GM23338 (cell line): ENCODE measurements around the gene CABLES1. TPM values are rescaled to one million over a fixed set of nuclear protein-coding genes. Genes with fewer than 3 reads are reported as not detected.
A peak's percentile ranks its signal among the peaks of the same experiment; 100 is the strongest.

Experiments used
- ATAC-seq: fragments of 200-7000 bp; cut with Tn5 transposase; 3 replicates; pipeline ENCODE4 v1.9.1; 2020
- DNase-seq: peaks from one replicate; pipeline ENCODE4 v3.0.0-alpha.2; 2015; ENCODE audit warnings: low spot score
- H2AFZ ChIP-seq: fragments of 200-600 bp; sonication (generic); 2 replicates; pipeline ENCODE4 v1.8.0; 2016; ENCODE audit warnings: antibody characterized with exemption, mild to moderate bottlenecking, moderate library complexity
- H3F3A ChIP-seq: fragments of 200-600 bp; sonication (generic); replicated peaks from 2 replicates; pipeline ENCODE4 v1.8.0; 2017; ENCODE audit warnings: antibody characterized with exemption, mixed run types, low read depth
- H3K27ac ChIP-seq: fragments of 200-600 bp; sonication (generic); 2 replicates; pipeline ENCODE4 v1.6.1; 2016; ENCODE audit warnings: low read depth
- H3K27me3 ChIP-seq: fragments of 200-600 bp; sonication (generic); 2 replicates; pipeline ENCODE4 v1.8.0; 2016; ENCODE audit warnings: mild to moderate bottlenecking, mixed run types, moderate library complexity; ENCODE audit not compliant: insufficient read depth
- H3K36me3 ChIP-seq: fragments of 200-600 bp; sonication (generic); 2 replicates; pipeline ENCODE4 v1.8.0; 2016; ENCODE audit warnings: mild to moderate bottlenecking; ENCODE audit not compliant: insufficient read depth
- H3K4me1 ChIP-seq: fragments of 200-600 bp; sonication (generic); 2 replicates; pipeline ENCODE4 v1.8.0; 2016; ENCODE audit warnings: mild to moderate bottlenecking, moderate library complexity; ENCODE audit not compliant: insufficient read depth
- H3K4me2 ChIP-seq: fragments of 200-600 bp; sonication (generic); 2 replicates; pipeline ENCODE4 v1.7.1; 2017; ENCODE audit warnings: mixed run types
- H3K4me3 ChIP-seq: fragments of 200-600 bp; sonication (generic); 2 replicates; pipeline ENCODE4 v1.6.1; 2016; ENCODE audit warnings: mixed run types
- H3K79me2 ChIP-seq: fragments of 200-600 bp; sonication (generic); replicated peaks from 2 replicates; pipeline ENCODE4 v1.8.0; 2017; ENCODE audit warnings: mild to moderate bottlenecking; ENCODE audit not compliant: insufficient read depth
- H3K9me2 ChIP-seq: fragments of 200-600 bp; sonication (generic); 2 replicates; pipeline ENCODE4 v1.8.0; 2017; ENCODE audit not compliant: insufficient read depth
- H4K20me1 ChIP-seq: fragments of 200-600 bp; sonication (generic); replicated peaks from 2 replicates; pipeline ENCODE4 v1.8.0; 2017; ENCODE audit warnings: mild to moderate bottlenecking; ENCODE audit not compliant: insufficient read depth
- H3K27ac Mint-ChIP-seq: 2 replicates; pipeline ENCODE4 v1.8.0; 2020; ENCODE audit warnings: inconsistent platforms, mild to moderate bottlenecking, moderate library complexity, mixed read lengths
- H3K27me3 Mint-ChIP-seq: 3 replicates; pipeline ENCODE4 v1.8.0; 2022; ENCODE audit warnings: low read depth, mild to moderate bottlenecking, moderate library complexity, mixed read lengths, inconsistent platforms; ENCODE audit not compliant: insufficient read depth, poor library complexity
- H3K36me3 Mint-ChIP-seq: 3 replicates; pipeline ENCODE4 v1.8.0; 2021; ENCODE audit warnings: low read depth, mild to moderate bottlenecking, inconsistent platforms, moderate library complexity, mixed read lengths
- H3K4me1 Mint-ChIP-seq: 3 replicates; pipeline ENCODE4 v1.8.0; 2020; ENCODE audit warnings: mild to moderate bottlenecking, inconsistent platforms, mixed read lengths
- H3K4me3 Mint-ChIP-seq: 3 replicates; pipeline ENCODE4 v1.8.0; 2021; ENCODE audit warnings: moderate library complexity, mild to moderate bottlenecking, inconsistent platforms, mixed read lengths
- H3K9me3 Mint-ChIP-seq: 3 replicates; pipeline ENCODE4 v1.8.0; 2020; ENCODE audit warnings: moderate library complexity, mild to moderate bottlenecking, inconsistent platforms, mixed read lengths
- CREB1 ChIP-seq: fragments of 250-450 bp; sonication (Bioruptor Pico); IDR thresholded peaks from 2 replicates; pipeline ENCODE4 v1.5.0; 2020; ENCODE audit warnings: low read depth, mild to moderate bottlenecking, moderate library complexity
- CTCF ChIP-seq, 2 experiments: fragments of 200-600 bp in 1 of 2; sonication (generic) in 1 of 2; conservative IDR thresholded peaks; 2 replicates each; pipeline versions ENCODE4 v1.5.1 to v1.6.1; 2016 to 2017; ENCODE audit warnings: antibody characterized with exemption in 2 of 2, low read depth in 2 of 2, mild to moderate bottlenecking in 2 of 2, moderate library complexity in 1 of 2
- ETS1 ChIP-seq: IDR thresholded peaks from 2 replicates; pipeline ENCODE4 v1.6.1; 2016; ENCODE audit warnings: antibody characterized with exemption
- EZH2 ChIP-seq: fragments of 200-600 bp; sonication (generic); IDR thresholded peaks from one replicate; pipeline ENCODE4 v1.8.0; 2017; ENCODE audit warnings: antibody characterized with exemption, mild to moderate bottlenecking, low read depth; ENCODE audit not compliant: unreplicated experiment
- EZH2phosphoT487 ChIP-seq: fragments of 200-600 bp; sonication (generic); IDR thresholded peaks from one replicate; pipeline ENCODE4 v1.8.1; 2018; ENCODE audit warnings: antibody characterized with exemption; ENCODE audit not compliant: unreplicated experiment
- NANOG ChIP-seq: IDR thresholded peaks from 2 replicates; pipeline ENCODE4 v1.6.1; 2016; ENCODE audit warnings: antibody characterized with exemption, borderline replicate concordance
- POLR2AphosphoS5 ChIP-seq: IDR thresholded peaks from 2 replicates; pipeline ENCODE4 v1.6.1; 2016; ENCODE audit warnings: antibody characterized with exemption, low read depth
- ZNF114 ChIP-seq: fragments of 250-450 bp; sonication (Bioruptor Pico); IDR thresholded peaks from 2 replicates; pipeline ENCODE4 v1.5.0; 2020; ENCODE audit warnings: mild to moderate bottlenecking, moderate library complexity
- ZNF331 ChIP-seq: fragments of 250-450 bp; sonication (Bioruptor Pico); IDR thresholded peaks from 2 replicates; pipeline ENCODE4 v1.5.0; 2020; ENCODE audit warnings: low read depth, mild to moderate bottlenecking, moderate library complexity
- ZNF462 ChIP-seq: fragments of 250-450 bp; sonication (Bioruptor Pico); IDR thresholded peaks from 2 replicates; pipeline ENCODE4 v1.5.0; 2020; ENCODE audit warnings: mild to moderate bottlenecking, moderate library complexity
- long read RNA-seq: library from polyadenylated mRNA; unstranded; transcript quantifications from one replicate; pipeline ENCODE4 v2.0.0, GENCODE V29; 2020; ENCODE audit not compliant: unreplicated experiment
- polyA plus RNA-seq: library from polyadenylated mRNA; unstranded; fragments of >200 nt; fragmentation: Nextera tagmentation; extraction: Ambion mirVana; gene quantifications from 2 replicates; pipeline ENCODE4 v1.2.1, GENCODE V29; 2016
- total RNA-seq: library from RNA; depleted of rRNA; stranded (reverse); fragments of >200 nt; shearing (Covaris generic); gene quantifications from 2 replicates; pipeline ENCODE4 v1.2.3, GENCODE V29; 2014; rRNA removed

CABLES1 gene
- total RNA-seq, result 8.8 and 12.4 TPM in 2 replicates
- 2.6 and 3.4 TPM in 2 replicates for polyA plus RNA-seq
- long read RNA-seq, partial matches to known transcripts, result 0 of 1 reads
- long read RNA-seq, other reads (novel, unspliced or antisense), result 1 of 1 reads

GRCh38 chr18:23134780-23135549 lies at the start of gene CABLES1:
CABLES1 (plus strand) TSS chr18:23135485; CDS start chr18:23135763, 278 bp downstream.
- Histone ChIP-seq H3K79me2 (peaks cover 38% of the 10 kb centered on the region), H3K27me3 (peaks cover 22% of the 10 kb centered on the region), H3K9me2 (no peaks in the 10 kb centered on the region), H4K20me1 (0 out of 2 replicates have a peak, but pooled peaks cover 5% of the 10 kb centered on the region), H3F3A (peaks cover 8% of the 10 kb centered on the region), H3K36me3 (no peaks in the 10 kb centered on the region; the same call in 1 of the 2 replicates), H3K4me2 (peak within 1 kb of the TSS; percentile 99), H2AFZ (0 out of 2 replicates have a peak within 1 kb of the TSS, but pooled peaks have one; percentile 52), H3K4me3 (peak within 1 kb of the TSS; percentile 60), H3K4me1 (peaks cover 41% of the 10 kb centered on the region), H3K27ac (peak within 1 kb of the TSS; percentile 58)
- peak within 1 kb of the TSS; percentile 31; the same call in 1 of the 2 replicates for H3K27ac Mint-ChIP-seq
- H3K36me3 Mint-ChIP-seq, result peaks cover 6% of the 10 kb centered on the region; the same call in 2 of the 3 replicates
- peaks cover 51% of the 10 kb centered on the region for H3K4me1 Mint-ChIP-seq
- TF ChIP-seq EZH2phosphoT487, result no peak
- TF ChIP-seq POLR2AphosphoS5, result 0 out of 2 replicates have a peak, but pooled peaks have one; percentile 16
- no peak for TF ChIP-seq ZNF114 (CRISPR knock-in tag)
- no peak for TF ChIP-seq CTCF (conservative IDR thresholded peaks at IDR 0.05; ENCODE audit: low read depth in 2 of 2)
- peak within 1 kb of the TSS; percentile 81 for H3K4me3 Mint-ChIP-seq
- ATAC-seq, result peak; percentile 10
- no peaks in the 10 kb centered on the region for H3K9me3 Mint-ChIP-seq
- peaks cover 22% of the 10 kb centered on the region for H3K27me3 Mint-ChIP-seq
- DNase-seq, result peak; percentile 69

GRCh38 chr18:23087352-23087751 lies 47.9 kb upstream of the CABLES1 start:
- no peak overlapping the region for H3K4me3 Mint-ChIP-seq
- no peaks in the 10 kb centered on the region for H3K4me1 ChIP-seq
- no peaks in the 10 kb centered on the region for H3K9me2 ChIP-seq
- no peaks in the 10 kb centered on the region for H4K20me1 ChIP-seq
- H3K27me3 ChIP-seq, result no peaks in the 10 kb centered on the region
- DNase-seq, result no peak
- no peaks in the 10 kb centered on the region for H3F3A ChIP-seq
- H3K79me2 ChIP-seq, result no peaks in the 10 kb centered on the region
- H3K4me2 ChIP-seq, result no peak overlapping the region
- no peak overlapping the region for H3K4me3 ChIP-seq
- H3K27me3 Mint-ChIP-seq, result peaks cover 9% of the 10 kb centered on the region
- no peak overlapping the region for H3K27ac ChIP-seq
- H3K27ac Mint-ChIP-seq, result no peak overlapping the region
- no peaks in the 10 kb centered on the region for H3K36me3 ChIP-seq
- H3K36me3 Mint-ChIP-seq, result no peaks in the 10 kb centered on the region
- no peak for ATAC-seq
- H3K9me3 Mint-ChIP-seq, result no peaks in the 10 kb centered on the region; the same call in 2 of the 3 replicates
- H3K4me1 Mint-ChIP-seq, result peaks cover 10% of the 10 kb centered on the region
- H2AFZ ChIP-seq, result no peak overlapping the region
- TF ChIP-seq EZH2phosphoT487 (no peak), ZNF331 (CRISPR knock-in tag) (no peak), ETS1 (no peak), CREB1 (no peak), EZH2 (no peak), POLR2AphosphoS5 (no peak), ZNF462 (CRISPR knock-in tag) (no peak), NANOG (no peak)
